ENCODE data around the gene CARD8.

Gene CARD8

DNA sequence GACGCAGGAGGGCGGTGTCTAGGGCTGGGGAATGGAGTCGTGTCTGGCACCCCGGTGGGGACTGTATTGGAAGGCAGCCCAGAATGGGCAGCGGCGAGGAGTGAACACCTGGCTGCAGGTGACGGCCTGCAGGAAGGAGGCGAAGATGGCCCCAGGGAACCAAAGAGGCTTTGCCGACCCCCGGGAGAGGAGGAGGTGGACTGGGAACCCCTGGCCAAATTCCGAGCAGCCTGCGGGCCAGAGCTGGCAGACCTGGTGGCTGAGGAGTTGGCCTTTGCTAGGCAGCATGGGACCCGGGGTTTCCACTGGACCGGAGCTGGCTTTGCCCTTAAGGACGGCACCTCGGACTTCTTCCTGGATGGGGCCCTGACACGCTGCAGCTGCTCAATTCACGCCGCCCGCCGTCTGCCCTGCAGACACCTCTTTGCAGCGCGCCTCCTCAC lies 59.4 kb downstream of the CARD8 start:
- TF ChIP-seq GATA3 (IDR thresholded peaks at IDR 0.05; ENCODE audit: low read depth, low read length) (no peak), GATA2 (IDR thresholded peaks at IDR 0.05; ENCODE audit: low read depth, low read length) (no peak)

DNA sequence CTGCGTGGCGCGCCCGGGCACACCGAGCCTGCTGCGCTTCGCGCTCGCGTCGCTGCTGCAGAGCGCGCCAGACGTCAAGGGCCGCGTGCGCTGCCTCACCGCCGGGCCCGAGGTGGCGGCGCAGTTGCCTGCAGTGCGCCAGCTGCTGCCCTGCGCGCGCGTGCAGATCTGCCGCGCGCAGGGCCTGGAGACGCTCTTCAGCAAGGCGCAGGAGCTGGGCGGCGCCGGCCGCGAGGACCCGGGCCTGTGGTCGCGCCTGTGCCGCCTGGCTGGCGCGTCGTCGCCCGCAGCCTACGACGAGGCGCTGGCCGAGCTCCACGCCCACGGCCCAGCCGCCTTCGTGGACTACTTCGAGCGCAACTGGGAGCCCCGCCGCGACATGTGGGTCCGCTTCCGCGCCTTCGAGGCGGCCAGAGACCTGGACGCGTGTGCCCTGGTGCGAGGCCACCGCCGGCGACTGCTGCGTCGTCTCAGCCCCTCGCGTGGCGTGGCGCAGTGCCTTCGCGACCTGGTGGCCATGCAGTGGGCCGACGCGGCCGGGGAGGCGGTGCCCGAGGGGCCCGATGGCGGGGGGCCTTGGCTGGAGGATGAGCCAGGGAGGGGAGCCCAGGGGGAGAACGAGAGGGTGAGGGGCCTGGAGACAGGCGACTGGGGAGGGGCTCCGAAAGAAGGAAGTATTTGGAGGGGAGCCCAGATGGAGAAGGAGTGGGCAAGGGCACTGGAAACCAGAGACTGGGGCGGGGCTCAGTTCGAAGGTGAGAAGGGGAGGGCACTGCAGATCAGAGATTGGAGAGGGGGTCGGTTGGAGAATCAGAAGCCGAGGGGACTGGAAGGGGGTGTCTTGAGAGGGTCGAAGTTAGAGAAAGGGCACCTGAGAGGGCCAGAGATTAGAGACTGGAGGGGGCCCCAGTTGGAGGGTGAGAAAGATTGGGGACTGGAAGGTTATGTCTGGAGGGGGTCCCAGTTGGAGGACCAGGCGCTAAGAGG lies 60.6 kb downstream of the CARD8 start:
- TF ChIP-seq GATA3 (IDR thresholded peaks at IDR 0.05; ENCODE audit: low read depth, low read length) = no peak
- TF ChIP-seq GATA2 (IDR thresholded peaks at IDR 0.05; ENCODE audit: low read depth, low read length) = no peak

DNA sequence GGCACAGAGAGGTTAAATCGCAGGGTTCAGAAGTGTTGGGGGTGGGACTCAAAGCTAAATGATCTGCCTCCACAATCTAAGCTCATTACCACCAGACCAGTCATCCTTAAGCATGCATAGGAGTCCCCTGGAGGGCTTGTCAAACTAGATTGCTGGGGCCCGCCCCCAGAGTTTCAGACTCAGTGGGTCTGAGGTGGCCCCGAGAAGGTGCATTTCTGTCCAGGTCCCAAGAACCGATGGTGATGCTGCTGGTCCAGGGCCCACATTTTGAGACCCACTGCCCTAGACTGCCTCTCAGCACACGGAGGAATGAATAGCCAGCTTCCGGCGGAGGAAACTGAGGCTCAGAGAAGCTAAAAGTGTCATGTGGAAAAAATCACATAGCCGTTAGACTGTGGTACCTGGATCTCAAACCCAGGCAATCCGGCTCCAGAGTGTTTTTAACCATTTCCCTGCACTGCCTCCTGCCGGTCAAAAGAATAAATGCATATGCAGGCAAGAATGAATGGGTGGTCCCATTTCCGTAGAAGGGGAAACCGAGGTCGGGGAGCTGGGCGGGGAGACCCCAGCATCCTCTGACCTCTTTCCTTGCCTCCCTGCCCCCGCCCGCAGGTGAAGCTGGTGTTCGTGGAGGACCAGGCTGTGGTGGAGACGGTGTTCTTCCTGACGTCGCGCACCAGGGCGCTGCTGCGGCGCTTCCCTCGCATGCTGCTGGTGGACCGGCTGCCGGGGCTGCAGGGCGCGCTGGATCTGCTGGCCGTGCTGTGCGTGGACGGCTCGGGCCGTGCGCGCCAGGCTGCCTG lies 61.5 kb downstream of the CARD8 start:
- no peak for TF ChIP-seq GATA2 (IDR thresholded peaks at IDR 0.05; ENCODE audit: low read depth, low read length)
- no peak for TF ChIP-seq GATA3 (IDR thresholded peaks at IDR 0.05; ENCODE audit: low read depth, low read length)

GRCh38 chr19:48192750-48193149 lies 63.0 kb downstream of the CARD8 start:
- no peak for TF ChIP-seq GATA2 (IDR thresholded peaks at IDR 0.05; ENCODE audit: low read depth, low read length)
- TF ChIP-seq GATA3 (IDR thresholded peaks at IDR 0.05; ENCODE audit: low read depth, low read length) = no peak

GRCh38 chr19:48190885-48191284 lies 64.8 kb downstream of the CARD8 start:
- TF ChIP-seq GATA2 (IDR thresholded peaks at IDR 0.05; ENCODE audit: low read depth, low read length) = no peak
- TF ChIP-seq GATA3 (IDR thresholded peaks at IDR 0.05; ENCODE audit: low read depth, low read length) = no peak

- no peak for TF ChIP-seq GATA3 (IDR thresholded peaks at IDR 0.05; ENCODE audit: low read depth, low read length)
- TF ChIP-seq GATA2 (IDR thresholded peaks at IDR 0.05; ENCODE audit: low read depth, low read length) = no peak
These were observed 65.3 kb downstream of the CARD8 start for GRCh38 chr19:48190288-48190884.

- TF ChIP-seq GATA3 (IDR thresholded peaks at IDR 0.05; ENCODE audit: low read depth, low read length) (no peak), GATA2 (IDR thresholded peaks at IDR 0.05; ENCODE audit: low read depth, low read length) (no peak)
These were observed 69.1 kb downstream of the CARD8 start for GRCh38 chr19:48186541-48186991.

DNA sequence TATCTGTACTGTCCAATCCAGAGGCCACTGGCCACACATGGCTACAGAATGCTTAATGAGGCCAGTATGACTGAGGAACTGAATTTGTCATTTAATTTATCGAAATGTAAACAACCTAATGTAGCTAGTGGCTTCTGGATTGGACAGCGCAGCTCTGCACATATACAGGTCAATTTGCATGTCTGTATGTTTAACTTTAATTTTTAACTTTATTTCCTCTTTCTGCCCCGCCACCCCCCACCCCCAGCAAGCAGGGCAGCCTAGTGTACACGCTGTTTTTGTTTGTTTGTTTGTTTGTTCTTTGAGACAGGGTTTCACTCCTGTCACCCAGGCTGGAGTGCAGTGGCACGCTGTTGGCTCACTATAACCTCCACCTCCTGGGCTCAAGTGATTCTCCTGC lies 69.7 kb downstream of the CARD8 start:
- TF ChIP-seq GATA3 (IDR thresholded peaks at IDR 0.05; ENCODE audit: low read depth, low read length) (no peak), GATA2 (IDR thresholded peaks at IDR 0.05; ENCODE audit: low read depth, low read length) (no peak)

DNA sequence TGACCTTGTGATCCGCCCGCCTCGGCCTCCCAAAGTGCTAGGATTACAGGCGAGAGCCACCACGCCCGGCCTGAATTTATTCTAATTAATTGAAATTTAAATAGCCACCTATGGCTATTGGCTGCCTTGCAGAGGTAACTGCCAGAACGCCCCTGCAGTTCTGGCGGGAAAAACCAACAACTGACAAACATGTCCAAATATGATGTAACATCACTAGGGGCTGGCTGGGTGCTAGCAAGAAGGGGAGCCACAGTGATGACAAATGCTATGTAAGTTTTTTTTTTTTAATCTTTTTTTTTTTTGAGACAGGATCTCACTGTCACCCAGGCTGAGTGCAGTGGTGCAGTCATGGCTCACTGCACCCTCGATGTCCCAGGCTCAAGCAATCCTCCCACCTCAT lies 72.4 kb downstream of the CARD8 start:
- TF ChIP-seq GATA2 (IDR thresholded peaks at IDR 0.05; ENCODE audit: low read depth, low read length) (no peak), GATA3 (IDR thresholded peaks at IDR 0.05; ENCODE audit: low read depth, low read length) (no peak)

DNA sequence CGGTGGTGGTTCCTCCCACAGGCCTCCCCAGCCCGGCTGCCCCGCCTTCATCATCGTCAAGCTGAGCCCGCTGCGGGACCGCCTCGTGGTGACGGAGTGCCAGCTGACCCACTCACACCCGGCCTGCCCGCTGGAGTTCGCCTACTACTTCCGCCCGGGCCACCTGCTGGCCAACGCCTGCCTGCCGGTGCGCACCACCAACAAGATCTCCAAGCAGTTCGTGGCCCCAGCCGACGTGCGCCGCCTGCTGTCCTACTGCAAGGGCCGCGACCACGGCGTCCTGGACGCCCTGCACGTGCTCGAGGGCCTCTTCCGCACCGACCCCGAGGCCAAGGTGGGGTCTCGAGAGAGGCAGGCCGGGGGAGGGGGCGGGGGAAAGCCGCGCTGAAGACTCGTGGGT lies 73.3 kb downstream of the CARD8 start:
- TF ChIP-seq GATA2 (IDR thresholded peaks at IDR 0.05; ENCODE audit: low read depth, low read length) (no peak), GATA3 (IDR thresholded peaks at IDR 0.05; ENCODE audit: low read depth, low read length) (no peak)

- TF ChIP-seq GATA3 (IDR thresholded peaks at IDR 0.05; ENCODE audit: low read depth, low read length) = no peak
- no peak for TF ChIP-seq GATA2 (IDR thresholded peaks at IDR 0.05; ENCODE audit: low read depth, low read length)
These were observed 74.2 kb downstream of the CARD8 start for GRCh38 chr19:48181505-48181904.

DNA sequence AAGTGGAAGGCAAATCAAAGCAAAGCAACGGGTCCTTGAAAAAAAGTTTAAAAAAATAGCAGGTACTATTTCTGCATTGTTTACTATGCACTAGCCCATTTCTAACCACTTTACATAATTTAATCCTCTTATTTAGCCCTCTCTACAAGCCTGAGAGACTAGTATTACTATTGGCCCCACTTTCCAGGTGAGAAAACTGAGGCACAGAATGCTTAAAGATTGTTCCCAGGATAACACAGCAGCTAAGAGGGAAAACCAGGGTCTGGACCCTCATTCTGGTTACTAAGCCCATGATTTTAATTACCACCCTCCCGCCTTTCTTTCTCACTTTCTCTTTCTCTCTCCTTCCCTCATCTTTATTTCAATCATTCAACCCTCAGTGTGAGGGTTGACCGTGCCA lies 79.5 kb downstream of the CARD8 start:
- TF ChIP-seq GATA3 (IDR thresholded peaks at IDR 0.05; ENCODE audit: low read depth, low read length) (no peak), GATA2 (IDR thresholded peaks at IDR 0.05; ENCODE audit: low read depth, low read length) (no peak)

DNA sequence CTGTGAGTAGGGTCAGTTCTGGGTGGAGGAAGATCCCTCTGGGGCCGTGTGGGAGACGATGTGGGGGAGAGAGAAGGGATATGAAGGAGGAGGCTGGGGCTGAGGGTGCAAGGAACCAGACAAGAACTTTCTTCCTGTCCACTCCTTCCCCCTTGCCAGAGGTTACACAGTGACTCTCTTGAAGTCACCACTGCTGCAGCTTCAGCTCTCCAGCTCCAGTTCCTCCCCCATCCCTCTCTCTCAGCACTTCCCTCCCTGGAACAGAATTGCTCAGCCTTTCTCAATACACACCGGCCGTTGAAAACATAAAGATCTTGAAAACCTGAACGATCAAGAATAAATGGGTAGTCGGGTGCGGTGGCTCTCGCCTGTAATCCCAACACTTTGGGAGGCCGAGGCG lies 80.1 kb downstream of the CARD8 start:
- no peak for TF ChIP-seq GATA2 (IDR thresholded peaks at IDR 0.05; ENCODE audit: low read depth, low read length)
- no peak for TF ChIP-seq GATA3 (IDR thresholded peaks at IDR 0.05; ENCODE audit: low read depth, low read length)

GRCh38 chr19:48174445-48175030 lies 81.2 kb downstream of the CARD8 start:
- TF ChIP-seq GATA2 (IDR thresholded peaks at IDR 0.05; ENCODE audit: low read depth, low read length) = no peak
- no peak for TF ChIP-seq GATA3 (IDR thresholded peaks at IDR 0.05; ENCODE audit: low read depth, low read length)

Data from SH-SY5Y (cell line).